Mesenteric fat pad (tissue), 1 donor: ENCODE measurements around the gene LAMA3. TPM values are rescaled to one million over a fixed set of nuclear protein-coding genes. Genes with fewer than 3 reads are reported as not detected.

ENCODE experiments used
- DNase-seq: peaks from one replicate; pipeline ENCODE4 v3.0.0-alpha.2; 2020; ENCODE audit warnings: low spot score
- total RNA-seq: library from RNA; stranded (reverse); fragmentation: NEBNext Ultra II Directional; extraction: Animal tissue kit (Norgen Biotek cat#: 25700); gene quantifications from one replicate; pipeline ENCODE4 v1.2.1, GENCODE V29; 2021
- donor health status: DM: yes; HTN: yes; CAD: no.

LAMA3 gene
- total RNA-seq, 1 donor from 2014 or later = 19.6 TPM

DNA sequence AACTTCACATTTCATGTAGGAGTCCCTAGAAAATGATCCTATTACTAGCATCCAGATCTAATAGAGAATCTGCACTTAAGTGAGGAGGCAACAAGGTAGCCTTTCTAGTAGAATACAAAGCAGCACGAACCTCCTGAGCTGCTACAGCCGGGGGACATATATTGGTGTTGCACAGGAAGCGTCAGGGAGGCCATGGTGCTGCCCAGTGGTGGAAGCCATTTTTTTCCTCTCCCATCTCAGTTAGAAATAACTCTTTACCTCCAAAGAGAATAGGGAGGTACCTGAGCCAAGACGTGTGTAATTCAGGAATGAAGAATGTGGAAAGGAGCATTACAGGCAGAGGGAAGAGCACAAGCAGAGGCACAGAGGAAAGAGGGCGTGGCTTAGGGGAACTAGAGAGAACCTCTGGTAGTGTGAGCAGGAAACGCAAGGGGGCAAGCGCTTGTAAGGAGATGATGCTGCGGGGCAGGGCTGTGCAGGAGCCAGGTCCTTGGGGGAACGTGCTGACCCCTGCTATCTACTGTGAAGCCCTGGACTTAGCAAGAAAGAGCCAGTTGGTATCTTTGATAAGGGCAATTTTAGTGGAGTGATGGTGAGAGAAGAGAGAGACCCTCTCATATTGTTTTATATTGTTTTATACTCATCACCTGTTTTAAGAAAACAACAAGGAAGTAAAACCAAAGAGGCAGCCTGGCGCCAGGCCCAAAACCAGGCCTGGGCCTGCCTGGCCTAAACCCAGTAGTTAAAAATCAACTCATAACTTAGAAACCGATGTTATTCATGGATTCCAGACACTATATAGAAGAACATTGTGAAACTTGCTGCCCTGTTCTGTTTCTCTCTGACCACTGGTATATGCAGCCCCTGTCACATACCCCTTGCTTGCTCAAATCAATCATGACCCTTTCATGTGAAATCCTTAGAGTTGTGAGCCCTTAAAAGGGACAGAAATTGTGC lies 275.3 kb downstream of the LAMA3 start:
- DNase-seq = no peak

DNA sequence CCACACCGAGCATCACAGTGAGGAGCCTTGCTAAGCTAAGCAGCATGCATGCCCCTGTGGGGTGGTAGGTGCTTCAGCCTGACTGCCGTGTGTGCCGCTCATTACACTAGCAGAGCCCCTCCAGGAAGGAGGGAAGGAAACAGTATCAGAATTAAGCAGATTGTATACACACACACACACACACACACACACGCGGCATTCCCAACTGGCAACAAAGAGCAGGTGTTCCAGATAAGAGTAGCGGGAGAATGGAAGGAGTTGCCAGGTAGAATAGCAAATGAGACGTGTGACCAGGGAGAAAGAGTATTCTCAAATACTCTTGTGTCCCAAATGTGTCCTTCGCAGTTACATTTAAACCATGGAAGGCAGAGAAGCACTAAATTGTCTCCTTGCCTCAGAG lies 277.7 kb downstream of the LAMA3 start:
- DNase-seq = no peak

DNA sequence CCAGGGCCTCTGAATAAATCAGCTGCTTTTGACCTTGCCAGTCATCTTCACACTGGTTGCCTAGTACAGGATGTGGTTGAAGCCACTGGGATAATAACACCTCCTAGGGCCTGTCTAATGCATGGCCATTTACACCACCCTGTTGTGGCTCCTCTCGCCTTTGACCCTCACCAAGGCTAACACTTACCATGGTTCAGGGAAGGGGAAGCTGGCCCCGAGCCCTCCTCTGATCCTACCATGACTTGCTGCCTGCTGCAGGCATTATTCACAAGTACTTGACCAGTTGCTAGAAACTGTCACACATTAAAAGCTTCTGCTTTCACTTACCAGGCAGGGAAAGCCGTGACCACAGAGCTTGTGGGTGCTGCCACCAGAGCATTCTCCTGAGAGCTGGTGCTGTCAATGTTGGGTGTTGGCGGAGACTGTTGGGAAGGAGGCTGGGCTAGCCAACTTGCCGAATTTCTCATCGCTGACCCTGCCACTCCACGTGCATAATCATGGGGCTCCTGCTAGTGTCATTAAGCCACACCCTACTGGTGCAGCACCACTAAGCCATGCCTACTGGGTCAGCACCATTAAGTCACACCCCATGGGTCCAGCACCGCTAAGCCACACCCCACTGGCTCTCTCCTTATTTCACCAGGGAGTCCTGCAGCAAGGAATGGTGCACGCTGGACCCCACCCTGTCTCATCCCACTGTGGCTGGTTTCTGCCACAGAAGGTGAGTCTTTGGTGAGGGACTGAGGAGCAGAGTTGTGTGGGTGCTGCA lies 278.3 kb downstream of the LAMA3 start:
- no peak for DNase-seq

DNA sequence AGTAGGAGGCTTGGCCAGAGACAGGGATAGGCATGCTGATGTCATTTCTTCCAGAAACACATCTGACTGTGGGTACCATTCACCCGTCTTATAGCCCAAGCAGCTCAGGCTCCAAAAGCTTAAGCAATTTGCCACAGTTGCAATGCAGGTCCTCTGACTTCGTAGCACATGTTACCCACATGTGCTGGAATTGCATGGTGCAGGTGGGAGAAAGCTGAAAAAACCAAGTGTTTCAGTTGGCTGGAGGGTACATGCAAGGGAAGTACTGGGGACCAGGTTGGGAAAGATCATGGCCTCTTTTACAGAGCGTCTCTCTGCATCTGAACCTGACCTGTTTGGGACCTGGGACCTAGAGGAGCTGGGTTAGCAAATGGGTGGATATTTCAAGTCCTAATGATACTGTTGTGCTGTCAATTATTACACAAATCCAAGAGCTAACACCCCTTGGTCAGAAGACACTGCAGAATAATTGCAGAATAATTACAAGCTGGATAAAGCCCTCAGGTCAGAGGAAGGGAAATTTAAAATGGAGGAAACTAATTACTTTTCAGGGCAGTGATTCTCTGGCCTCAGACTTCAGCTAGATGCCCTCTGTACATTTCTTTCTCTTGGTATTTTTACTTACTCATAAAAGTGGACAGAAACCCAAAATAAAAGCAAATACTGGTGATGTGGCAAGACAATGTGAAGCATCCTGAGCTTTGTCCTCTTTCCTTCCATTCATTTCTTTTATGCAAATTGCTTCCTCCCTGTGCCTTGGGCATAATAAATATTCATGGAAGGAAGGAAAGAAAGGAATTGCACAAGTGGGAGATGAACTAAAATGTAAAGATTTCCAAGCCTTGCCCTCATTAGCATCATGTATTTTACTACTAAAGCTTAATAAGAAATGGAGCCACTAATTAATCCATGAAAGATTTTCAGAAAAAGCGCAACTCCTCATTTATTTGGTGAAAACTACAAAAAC lies 279.7 kb downstream of the LAMA3 start:
- DNase-seq = no peak

DNA sequence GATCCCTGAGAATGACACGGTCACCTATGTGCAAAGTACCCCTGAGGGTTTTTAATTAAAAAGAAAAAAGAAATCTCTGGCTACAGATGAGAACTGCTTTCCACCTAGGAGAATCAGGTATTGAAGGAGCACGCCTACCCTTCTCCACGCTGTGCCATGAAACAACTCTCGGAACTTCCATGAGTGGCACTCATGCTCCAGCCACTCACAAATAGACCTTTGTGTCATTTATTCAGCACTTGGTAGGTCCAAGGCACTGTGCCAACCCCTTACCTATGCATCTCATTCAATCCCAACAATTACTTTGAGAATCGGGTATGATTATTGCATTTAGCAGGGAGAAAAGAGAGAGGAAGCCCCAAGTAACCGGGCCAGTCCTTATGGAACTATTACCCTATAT lies 280.4 kb downstream of the LAMA3 start:
- no peak for DNase-seq

DNA sequence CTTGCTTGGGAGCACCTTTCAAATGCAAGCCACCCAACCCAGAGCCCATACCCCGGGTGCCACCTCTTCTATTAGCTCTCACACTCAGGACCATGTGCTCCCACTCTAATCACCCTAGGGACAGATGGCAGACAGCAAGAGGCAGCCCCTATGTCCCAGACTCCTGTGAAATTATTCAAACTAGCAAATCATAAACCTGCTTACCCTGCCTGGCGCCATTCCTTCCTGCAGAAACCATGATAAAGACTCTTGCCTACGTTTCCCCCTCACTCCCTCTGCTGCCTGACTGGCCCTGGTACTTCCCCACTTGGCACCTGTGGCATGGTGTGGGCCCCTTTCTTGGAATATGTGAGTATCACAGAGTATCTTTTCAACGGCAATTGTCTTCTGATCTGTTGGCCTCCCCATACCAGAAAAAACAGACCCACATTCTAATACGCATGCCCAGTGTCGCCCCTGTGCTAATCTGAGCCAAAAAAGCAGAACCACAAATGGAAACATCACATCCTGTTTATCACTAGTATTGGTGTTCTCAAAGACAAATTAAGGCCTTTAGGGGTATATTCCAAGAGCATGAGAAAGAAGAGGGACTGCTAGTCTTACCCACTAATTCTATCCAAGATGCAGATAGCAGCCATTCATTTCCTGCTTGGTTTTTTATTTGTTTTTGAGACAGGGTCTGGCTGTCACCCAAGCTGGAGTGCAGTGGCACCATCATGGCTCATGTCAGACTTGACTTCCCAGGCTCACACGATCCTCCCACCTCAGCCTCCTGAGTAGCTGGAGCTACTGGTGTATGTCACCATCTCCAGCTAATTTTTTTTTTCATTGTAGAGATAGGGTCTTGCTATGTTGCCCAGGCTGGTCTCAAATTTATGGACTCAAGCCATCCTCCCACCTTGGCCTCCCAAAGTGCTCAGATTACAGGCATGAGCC lies 281.2 kb downstream of the LAMA3 start:
- DNase-seq = no peak

DNA sequence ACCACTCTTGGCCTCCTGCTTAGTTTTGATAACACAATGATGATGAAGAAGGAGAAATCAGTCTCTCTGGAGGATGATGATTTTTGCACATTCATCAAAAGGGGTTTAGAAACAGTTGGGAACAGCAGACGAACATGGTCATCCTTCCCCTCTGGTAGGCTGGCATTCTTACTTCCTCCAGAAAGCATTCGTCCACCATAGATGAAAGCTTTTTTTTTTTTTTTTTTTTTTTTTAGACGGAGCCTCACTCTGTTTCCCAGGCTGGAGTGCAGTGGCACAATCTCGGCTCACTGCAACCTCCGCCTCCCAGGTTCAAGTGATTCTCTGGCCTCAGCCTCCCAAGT lies 281.8 kb downstream of the LAMA3 start:
- no peak for DNase-seq

DNA sequence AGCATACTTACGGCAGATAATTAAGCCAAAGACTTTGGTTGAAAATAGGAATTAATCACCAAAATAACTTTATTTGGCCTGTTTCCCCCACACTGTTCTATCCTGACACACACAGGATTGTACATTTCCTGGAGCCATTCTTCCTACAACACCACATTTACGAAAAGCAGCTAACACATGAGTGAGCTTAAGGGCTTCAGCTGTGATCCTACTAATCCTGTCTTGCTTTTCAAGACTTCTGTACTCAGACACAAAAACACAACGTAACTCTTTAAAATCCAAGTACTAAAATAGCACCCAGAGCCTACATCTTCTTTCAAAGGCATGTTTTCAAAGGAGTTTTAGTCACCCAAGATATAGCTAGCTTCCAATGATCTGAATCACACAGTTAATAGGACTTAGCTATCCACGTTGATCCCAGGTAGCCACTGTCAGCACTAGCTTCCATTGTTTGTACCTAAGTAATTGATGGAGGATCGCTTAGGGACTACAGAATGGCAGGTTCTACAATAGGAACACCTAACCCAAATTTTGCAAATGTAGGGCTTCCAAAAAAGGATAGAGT lies 282.5 kb downstream of the LAMA3 start:
- DNase-seq = no peak

DNA sequence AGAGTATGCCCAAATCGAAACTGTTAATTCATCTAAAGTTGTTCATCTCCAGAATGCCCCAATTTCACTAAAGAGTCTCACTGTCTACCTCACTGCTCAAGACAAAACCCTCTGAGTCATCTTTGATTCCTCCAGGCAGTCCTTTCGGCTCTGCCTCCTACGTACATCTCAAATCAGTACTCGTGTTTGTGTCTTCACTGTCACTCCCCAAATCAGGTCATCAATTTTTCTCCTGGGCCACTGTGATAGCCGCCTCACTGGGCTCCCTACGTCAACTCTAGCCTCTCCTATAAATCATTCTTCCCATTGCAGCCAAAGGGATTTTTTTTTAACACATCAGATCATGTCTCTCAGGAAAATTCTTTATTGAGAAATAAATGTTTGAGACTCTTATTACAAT lies 283.2 kb downstream of the LAMA3 start:
- no peak for DNase-seq

DNA sequence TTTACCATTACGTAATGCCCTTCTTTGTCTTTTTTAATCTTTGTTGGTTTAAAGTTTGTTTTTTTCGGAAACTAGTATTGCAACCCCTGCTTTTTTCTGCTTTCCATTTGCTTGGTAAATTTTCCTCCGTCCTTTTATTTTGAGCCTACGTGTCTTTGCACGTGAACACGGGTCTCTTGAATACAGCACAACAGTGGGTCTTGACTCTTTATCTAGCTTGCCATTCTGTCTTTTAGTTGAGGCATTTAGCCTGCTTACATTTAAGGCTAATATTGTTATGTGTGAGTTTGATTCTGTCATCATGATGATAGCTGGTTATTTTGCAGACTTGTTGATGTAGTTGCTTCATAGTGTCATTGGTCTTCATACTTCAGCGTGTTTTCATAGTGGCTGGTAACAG lies 287.9 kb downstream of the LAMA3 start:
- DNase-seq = no peak

DNA sequence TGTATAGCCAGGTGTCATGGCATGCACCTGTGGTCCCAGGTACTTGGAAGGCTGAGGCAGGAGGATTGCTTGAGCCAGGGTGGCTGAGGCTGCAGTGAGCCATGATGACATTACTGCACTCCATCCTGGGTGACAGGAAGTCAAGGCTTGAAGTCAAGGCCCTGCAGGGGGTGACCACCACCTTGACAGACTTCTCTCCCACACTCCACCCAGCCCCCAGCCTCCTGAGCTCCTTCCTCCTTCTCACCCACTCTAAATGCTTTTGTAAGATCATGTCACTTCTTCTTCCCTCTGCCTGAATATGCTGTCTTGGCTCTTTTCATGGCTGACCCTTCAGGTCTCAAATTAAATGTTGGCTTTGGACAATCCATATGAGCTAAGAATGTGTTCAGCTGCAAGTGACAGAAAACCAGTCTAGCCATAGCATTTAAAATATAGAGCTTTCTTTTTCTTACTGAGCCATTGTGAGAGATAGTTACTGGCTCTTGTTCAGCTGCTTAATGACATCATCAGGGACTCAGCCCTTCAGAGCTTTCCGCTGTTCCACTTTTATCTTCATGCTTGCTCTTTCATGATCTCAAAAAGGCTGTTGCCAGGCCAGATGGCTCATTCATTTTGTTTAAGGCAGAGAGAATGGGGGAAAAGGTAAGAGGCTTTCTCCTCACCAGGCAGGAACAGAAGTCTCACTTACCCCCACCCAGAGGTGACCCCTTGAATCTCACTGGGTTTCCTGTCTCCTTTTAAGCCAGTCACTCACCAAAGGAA lies 288.6 kb downstream of the LAMA3 start:
- no peak for DNase-seq

DNA sequence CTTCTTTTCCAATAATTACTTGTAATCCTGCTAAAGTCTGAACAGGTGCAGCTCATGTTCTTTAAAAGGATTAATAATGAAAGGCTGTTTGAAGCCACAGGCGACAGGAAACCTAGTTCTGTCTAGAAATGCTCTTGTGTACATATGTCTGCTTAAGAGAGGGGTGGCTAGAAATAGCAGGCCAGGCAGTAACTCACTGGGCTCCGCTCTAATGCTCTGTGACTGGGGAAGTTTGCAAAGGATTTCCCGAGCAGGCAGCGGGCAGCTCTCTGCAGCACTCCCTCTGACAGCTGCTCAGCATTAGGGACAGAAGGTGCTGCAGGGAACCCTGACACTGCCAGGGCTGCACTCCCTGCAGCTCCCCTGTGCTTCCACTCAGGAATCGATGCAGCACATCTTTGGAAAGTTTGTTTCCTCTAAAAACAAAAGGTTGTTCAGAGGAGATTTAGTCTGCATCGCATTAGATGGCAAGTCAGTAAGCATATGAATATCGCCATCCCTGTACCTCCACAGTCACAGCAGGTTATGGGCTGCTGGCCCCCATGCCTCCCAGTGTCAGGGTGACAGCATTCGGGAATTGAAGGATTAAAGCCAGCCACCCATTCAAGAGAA lies 292.2 kb downstream of the LAMA3 start:
- no peak for DNase-seq

DNA sequence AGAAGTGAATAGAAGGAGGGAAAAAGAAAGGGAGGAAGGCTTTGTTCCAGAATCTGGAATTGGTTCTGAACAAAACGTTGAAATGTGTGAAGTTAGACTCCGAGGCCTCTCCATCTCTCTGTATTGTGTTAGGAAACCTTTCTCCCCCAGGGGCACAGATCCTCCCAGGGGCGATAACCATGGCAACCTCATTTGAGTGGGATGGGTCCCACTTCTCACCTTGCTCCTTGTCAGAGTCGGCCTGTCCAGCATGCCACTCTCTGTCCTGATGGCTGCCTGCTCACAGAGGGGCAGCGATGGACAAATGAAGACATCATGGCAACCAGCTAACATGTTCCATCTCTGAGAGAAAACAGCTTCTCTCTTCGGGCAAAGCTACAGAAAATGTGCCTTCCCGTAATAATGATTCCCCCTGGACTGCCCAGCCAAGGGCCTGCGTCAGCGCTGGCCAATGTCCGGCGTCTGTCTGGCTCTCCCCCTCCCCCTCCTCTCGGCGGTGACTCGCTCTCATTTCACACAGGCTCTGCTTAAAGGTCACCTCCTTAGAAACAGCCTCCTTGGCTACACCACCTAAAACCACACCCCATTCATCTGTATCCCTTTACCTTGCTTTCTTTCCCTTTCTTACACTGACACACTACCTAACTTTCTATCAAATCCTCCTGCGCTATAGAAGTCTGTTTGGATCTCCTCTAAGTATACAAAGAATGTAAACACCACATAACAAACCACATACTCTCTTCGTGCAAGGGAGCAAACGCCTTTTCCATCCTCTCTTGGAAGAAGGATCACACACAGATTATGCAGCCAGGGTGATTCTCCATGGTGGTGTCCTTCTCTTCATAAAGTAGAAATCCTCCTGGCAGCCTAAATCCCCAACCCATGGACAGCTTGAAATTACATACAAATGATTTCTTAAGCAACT lies 293.2 kb downstream of the LAMA3 start:
- DNase-seq = no peak

DNA sequence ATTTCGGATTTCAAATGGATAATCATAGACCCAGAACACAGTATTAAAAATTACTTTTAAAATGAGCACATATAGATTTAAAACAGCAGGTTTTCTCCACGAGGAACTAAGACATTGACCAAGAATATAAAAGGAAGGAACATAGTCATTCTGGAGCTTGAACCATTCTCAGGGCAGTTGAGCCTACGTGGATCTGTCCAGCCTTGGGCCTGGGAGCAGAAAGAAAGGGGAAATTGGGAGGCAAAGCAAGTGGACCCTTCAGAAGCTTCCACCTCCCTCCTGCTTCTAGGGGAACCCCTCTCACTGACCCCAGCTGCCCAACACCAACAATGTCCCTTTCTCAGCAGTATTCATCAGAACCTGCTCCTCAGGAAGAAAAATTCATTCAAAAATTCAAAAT lies 293.9 kb downstream of the LAMA3 start:
- no peak for DNase-seq

DNA sequence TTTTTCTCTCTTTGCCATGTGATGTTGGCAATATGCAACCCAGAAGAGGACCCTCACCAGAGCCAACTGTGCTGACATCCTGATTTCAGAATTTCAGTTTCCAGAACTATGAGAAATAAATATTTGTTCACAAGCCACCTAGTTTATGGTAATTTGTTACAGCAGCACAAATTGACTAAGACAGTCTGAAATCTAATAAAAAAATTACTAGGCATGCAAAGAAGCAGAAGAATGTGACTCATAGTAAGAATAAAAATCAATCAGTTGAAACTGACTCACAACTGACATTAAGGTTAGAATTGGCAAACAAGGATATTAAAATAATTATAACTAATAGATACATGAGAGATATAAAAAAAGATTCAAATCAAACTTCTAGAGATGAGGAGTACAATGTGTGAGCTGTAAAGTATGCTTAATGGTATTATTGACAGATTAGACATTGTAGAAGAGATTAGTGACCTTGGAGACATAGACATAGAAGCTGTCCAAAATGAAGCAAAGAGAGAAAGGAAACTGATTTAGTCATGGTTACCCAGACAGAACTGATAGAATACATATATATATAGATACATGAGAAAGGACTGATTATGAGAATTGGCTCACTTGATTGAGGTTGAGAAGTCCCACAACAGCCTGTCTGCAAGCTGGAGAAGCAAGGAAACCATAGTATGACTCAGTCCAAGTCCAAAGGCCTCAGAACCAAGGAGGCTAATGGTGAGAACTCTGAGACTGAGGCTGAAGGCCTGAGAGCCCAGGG lies 297.5 kb downstream of the LAMA3 start:
- no peak for DNase-seq

DNA sequence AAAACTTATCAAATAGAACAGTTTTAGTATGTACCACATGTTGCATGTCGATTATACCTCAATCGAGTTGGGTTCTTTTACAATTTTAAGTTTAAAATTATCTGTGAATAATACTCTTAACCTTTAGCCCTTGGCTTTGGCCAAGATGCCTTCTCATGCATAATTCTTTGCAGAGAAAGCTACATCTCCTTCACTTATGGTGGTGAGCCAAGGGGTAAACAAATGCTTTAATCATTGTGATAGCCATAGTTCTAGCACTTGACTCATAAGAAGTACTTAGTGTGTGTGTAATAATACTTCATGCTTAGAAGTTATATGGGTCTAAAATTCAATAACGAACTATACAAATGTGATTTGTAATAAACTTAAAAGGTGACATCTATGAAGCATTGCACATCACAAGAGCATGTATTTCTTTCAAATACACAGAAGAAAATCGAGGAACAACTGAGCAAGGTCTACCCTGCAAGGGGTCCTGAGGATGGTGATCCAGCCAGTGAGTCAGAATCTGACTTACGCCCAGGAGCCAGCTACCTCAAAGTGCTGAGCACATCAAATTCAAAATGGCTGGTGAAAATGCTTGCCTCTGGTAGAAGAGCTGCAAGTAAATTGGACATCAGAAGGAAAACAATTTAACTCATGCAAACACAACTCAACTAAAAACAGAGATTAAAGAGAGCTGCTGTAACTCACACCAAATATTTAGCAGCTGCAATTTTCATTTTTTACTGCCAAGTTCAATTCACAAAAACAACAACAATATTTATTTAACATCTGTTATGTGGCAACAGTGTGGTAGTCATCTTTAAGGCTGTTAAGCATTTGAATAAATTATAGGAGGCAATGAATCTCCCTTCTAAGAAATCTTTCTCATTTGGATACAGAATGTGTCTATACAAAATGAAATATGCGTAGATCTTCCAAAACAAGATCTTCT lies 301.5 kb downstream of the LAMA3 start:
- DNase-seq = no peak
